HepG2 (cell line): ENCODE results near the gene SPNS2. TPM values are rescaled to one million over a fixed set of nuclear protein-coding genes. Genes with fewer than 3 reads are reported as not detected.

Experiments used
- ELF3 ChIP-seq: IDR thresholded peaks from 2 replicates; pipeline ENCODE4 v1.6.1; 2016; ENCODE audit warnings: missing genetic modification reagents, missing compliant biosample characterization
- ESRRA ChIP-seq: sonication (generic); formaldehyde crosslinking; IDR thresholded peaks from 2 replicates; pipeline ENCODE4 v1.5.1; 2020; ENCODE audit warnings: mild to moderate bottlenecking, low read depth, missing genetic modification reagents
- HNF4A ChIP-seq: sonication (generic); formaldehyde crosslinking; IDR thresholded peaks from 2 replicates; pipeline ENCODE4 v1.4.0; 2020; ENCODE audit warnings: missing genetic modification reagents
- KLF15 ChIP-seq: sonication (generic); formaldehyde crosslinking; IDR thresholded peaks from 2 replicates; pipeline ENCODE4 v1.8.1; 2023; ENCODE audit warnings: borderline replicate concordance, mild to moderate bottlenecking, inconsistent platforms, missing genetic modification reagents, mixed read lengths
- MXD4 ChIP-seq: IDR thresholded peaks from 2 replicates; pipeline ENCODE4 v1.6.1; 2016; ENCODE audit warnings: mild to moderate bottlenecking, missing biosample characterization, missing genetic modification reagents
- MYC ChIP-seq: sonication (generic); formaldehyde crosslinking; IDR thresholded peaks from 2 replicates; pipeline ENCODE4 v1.9.0; 2021; ENCODE audit warnings: missing genetic modification reagents, borderline replicate concordance
- RFXANK ChIP-seq: IDR thresholded peaks from 2 replicates; pipeline ENCODE4 v1.6.1; 2016
- TOE1 ChIP-seq: sonication (generic); formaldehyde crosslinking; IDR thresholded peaks from 2 replicates; pipeline ENCODE4 v1.4.0; 2020; ENCODE audit warnings: mild to moderate bottlenecking, missing genetic modification reagents
- U2AF2 ChIP-seq: fragments of 200-400 bp; formaldehyde crosslinking; IDR thresholded peaks from 2 replicates; pipeline ENCODE4 v1.6.1; 2017; ENCODE audit warnings: low read depth, mild to moderate bottlenecking, low read length
- YY1 ChIP-seq: IDR thresholded peaks from 2 replicates; pipeline ENCODE4 v1.6.1; 2011; ENCODE audit warnings: low read length, low read depth, moderate library complexity, mild to moderate bottlenecking; ENCODE audit not compliant: insufficient read depth, insufficient replicate concordance
- ZBTB7B ChIP-seq: sonication (generic); formaldehyde crosslinking; IDR thresholded peaks from 2 replicates; pipeline ENCODE4 v1.4.0; 2020; ENCODE audit warnings: missing genetic modification reagents
- ZFP62 ChIP-seq: sonication (generic); formaldehyde crosslinking; IDR thresholded peaks from 2 replicates; pipeline ENCODE4 v1.4.0; 2020; ENCODE audit warnings: missing genetic modification reagents
- ZGPAT ChIP-seq: IDR thresholded peaks from 2 replicates; pipeline ENCODE4 v1.6.1; 2016; ENCODE audit warnings: mild to moderate bottlenecking
- ZNF10 ChIP-seq: sonication (generic); formaldehyde crosslinking; IDR thresholded peaks from 2 replicates; pipeline ENCODE4 v1.4.0; 2020; ENCODE audit warnings: mild to moderate bottlenecking, low read depth, missing genetic modification reagents, borderline replicate concordance
- ZNF280B ChIP-seq: sonication (generic); formaldehyde crosslinking; IDR thresholded peaks from 2 replicates; pipeline ENCODE4 v1.5.0; 2020; ENCODE audit warnings: missing genetic modification reagents, mild to moderate bottlenecking, borderline replicate concordance
- ZNF362 ChIP-seq: sonication (generic); formaldehyde crosslinking; IDR thresholded peaks from 2 replicates; pipeline ENCODE4 v1.4.0; 2020; ENCODE audit warnings: missing genetic modification reagents, mild to moderate bottlenecking, borderline replicate concordance
- ZNF496 ChIP-seq: sonication (generic); formaldehyde crosslinking; IDR thresholded peaks from 2 replicates; pipeline ENCODE4 v1.8.1; 2023; ENCODE audit warnings: mild to moderate bottlenecking, moderate library complexity, missing genetic modification reagents; ENCODE audit not compliant: insufficient replicate concordance
- ZNF609 ChIP-seq: sonication (generic); formaldehyde crosslinking; IDR thresholded peaks from 2 replicates; pipeline ENCODE4 v1.4.0; 2020; ENCODE audit warnings: mild to moderate bottlenecking, missing genetic modification reagents, borderline replicate concordance
- ZNF670 ChIP-seq: sonication (generic); formaldehyde crosslinking; IDR thresholded peaks from 2 replicates; pipeline ENCODE4 v1.8.0; 2022; ENCODE audit warnings: mild to moderate bottlenecking, missing genetic modification reagents, borderline replicate concordance
- ZNF879 ChIP-seq: sonication (generic); formaldehyde crosslinking; IDR thresholded peaks from 2 replicates; pipeline ENCODE4 v1.8.1; 2023; ENCODE audit warnings: missing genetic modification reagents
- polyA plus RNA-seq, 8 experiments: library from polyadenylated mRNA; depleted of rRNA in 3 of 8; stranded (reverse) in 7 of 8; unstranded in 1 of 8; fragments of >200 nt; fragmentation: Illumina TruSeq in 4 of 8; extraction: Trizol in 4 of 8; gene quantifications; 2 replicates each; pipeline versions ENCODE4 v1.2.1 to v1.2.3, GENCODE V29; 2011 to 2016; ENCODE audit warnings: low read depth in 4 of 8, missing spikeins in 1 of 8, mixed read lengths in 1 of 8; ENCODE audit not compliant: insufficient read depth in 1 of 8
- total RNA-seq, 5 experiments: library from RNA; depleted of rRNA; stranded (reverse); fragments of >200 nt; fragmentation: Illumina TruSeq; extraction: Trizol; gene quantifications; 2 replicates each; pipeline ENCODE4 v1.2.3, GENCODE V29; 2016; ENCODE audit warnings: low read depth in 1 of 5

Gene SPNS2
- total and polyA plus RNA-seq, 2 of the 13 experiments (the other 11 are each of a cell fraction or from before 2014, with no cell fraction given), result 0.01 TPM; not detected in 1

GRCh38 chr17:4566785-4567184 lies 68.1 kb downstream of the SPNS2 start (continued):
- peak; percentile 60; the same call in 1 of the 2 replicates for TF ChIP-seq ZNF362
- no peak for TF ChIP-seq ZNF496 (CRISPR knock-in tag)
- no peak for TF ChIP-seq ZNF879 (CRISPR knock-in tag)
- 0 out of 2 replicates have a peak, but pooled peaks have one; percentile 12 for TF ChIP-seq ELF3 (CRISPR knock-in tag)
- no peak for TF ChIP-seq MXD4
- TF ChIP-seq ESRRA, result 0 out of 2 replicates have a peak, but pooled peaks have one; percentile 30
- no peak for TF ChIP-seq TOE1 (CRISPR knock-in tag)
- no peak for TF ChIP-seq HNF4A
- TF ChIP-seq KLF15 (CRISPR knock-in tag), result no peak
- TF ChIP-seq YY1, result no peak
- no peak for TF ChIP-seq ZFP62
- no peak for TF ChIP-seq U2AF2
- TF ChIP-seq MYC (CRISPR knock-in tag), result no peak
- no peak for TF ChIP-seq ZNF670
- 0 out of 2 replicates have a peak, but pooled peaks have one; percentile 17 for TF ChIP-seq ZGPAT (CRISPR knock-in tag)
- TF ChIP-seq ZNF280B (CRISPR knock-in tag), result no peak
- no peak for TF ChIP-seq ZNF10 (CRISPR knock-in tag)
- TF ChIP-seq ZNF609 (CRISPR knock-in tag), result no peak
- TF ChIP-seq RFXANK, result no peak
- peak; percentile 20; the same call in 1 of the 2 replicates for TF ChIP-seq ZBTB7B (CRISPR knock-in tag)
